Stimulated activated CD4-positive, alpha-beta T cell treated with anti-CD3 and anti-CD28 coated beads, TNF-alpha, amount 100 ng/mL, for 4 hours (primary cell): ENCODE data around the gene USP5.

ENCODE experiments used
- DNase-seq, 3 experiments: peaks; one replicate each; pipeline ENCODE4 v3.0.0-alpha.2; 2020; ENCODE audit warnings: low read depth in 3 of 3

The USP5 gene

DNA sequence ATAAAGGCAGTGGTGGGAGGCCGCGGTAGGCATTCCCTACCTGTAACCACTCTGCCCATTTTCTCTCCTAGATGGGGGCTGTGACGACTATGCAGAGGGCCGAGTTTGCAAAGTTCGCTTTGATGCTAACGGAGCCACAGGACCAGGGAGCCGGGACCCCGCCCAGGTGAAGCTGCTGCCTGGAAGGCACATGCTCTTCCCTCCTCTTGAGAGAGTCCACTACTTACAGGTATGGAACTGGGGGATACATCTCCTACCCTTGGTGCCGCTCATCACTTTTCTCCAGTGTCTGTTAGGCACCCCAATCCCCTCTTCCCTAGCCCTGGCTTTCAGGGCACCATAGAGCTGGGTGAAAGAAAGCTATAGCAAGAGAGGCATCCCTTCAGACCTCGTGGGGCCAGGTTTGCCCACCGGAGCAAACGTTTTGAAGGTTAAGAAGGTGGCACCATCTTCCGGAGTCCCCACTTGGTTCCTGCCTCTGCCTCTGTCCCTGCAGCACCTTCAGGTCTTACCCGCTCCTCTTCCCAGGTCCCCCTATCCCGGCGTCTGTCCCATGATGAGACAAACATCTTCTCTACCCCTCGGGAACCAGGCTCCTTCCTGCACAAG is 25.7 kb upstream of the USP5 start:
- no peak for DNase-seq

DNA sequence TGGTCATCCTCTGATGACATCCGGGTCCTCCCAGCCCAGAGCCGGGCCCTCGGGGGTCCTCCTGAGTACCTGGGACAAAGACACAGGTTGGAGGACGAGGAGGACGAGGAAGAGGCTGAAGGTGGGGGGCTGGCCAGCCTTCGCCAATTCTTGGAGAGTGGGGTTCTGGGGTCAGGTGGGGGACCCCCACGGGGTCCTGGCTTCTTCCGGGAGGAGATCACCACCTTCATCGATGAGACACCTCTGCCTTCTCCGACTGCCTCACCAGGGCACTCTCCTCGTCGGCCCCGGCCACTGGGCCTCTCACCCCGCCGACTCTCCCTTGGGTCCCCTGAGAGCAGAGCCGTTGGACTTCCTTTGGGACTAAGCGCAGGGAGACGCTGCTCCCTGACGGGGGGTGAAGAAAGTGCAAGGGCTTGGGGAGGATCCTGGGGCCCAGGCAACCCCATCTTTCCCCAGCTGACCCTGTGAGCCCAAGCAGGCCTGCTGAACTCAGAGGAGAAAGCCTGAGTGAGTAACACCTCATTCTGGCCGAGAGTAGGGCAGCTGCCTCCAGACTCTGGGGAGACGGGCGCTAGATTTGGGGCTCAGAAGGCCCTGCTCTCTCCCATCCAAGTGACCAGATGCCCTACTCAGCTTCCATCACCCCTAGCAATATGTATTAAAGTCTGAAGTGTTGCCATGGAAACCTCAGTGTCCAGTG is 25.1 kb upstream of the USP5 start:
- no peak for DNase-seq

DNA sequence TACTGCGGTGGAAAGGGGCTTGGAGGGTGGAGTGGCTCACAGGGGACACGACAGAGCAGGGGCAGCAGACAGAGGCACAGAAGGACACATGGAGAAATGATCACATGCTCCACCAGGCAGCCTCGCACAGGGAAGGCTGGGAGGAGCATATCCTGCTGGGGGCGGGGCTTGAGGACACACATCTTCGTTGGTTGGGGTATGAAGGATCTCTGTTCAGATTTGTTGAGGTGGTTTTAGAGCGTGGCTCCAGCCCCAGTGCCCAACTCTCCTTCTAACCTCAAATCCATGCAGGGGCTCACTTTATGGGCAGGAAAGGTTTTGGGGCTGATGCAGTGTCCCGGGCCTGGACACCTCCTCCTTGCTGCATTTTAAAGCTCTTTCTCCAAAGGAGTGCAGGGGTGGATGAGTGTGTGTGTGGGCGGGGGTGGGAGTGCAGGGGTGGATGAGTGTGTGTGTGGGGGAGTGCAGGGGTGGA is 24.5 kb upstream of the USP5 start:
- DNase-seq: peak in 2 of 3 experiments; percentile 17 to 26

DNA sequence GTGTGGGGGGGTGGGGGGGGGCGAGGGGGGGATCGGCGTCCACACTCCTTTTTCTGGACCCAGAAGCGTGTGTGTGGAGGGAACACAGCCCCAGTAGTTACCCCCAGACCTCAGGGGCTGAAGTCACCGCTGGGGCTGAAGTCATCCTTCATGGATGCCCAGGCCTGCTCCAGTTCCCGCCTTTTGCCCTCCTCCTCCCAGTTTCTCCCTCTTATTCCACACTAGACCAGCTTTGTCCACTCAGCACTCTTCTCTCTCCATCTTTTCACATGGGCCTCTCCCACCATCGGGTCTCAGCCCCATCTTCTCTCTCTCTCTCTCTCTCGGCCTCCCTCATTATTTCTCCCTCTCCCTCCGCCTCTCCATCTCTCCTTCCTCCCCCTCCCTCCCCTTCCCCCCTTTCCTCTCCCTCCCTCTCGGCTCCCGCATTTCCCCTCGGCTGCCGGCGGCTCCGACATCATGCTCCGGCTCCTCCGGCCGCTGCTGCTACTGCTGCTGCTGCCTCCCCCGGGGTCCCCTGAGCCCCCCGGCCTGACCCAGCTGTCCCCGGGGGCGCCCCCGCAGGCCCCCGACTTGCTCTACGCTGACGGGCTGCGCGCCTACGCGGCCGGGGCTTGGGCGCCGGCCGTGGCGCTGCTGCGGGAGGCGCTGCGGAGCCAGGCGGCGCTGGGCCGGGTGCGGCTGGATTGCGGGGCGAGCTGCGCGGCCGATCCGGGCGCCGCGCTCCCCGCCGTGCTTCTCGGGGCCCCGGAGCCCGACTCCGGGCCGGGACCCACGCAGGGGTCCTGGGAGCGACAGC is 23.8 kb upstream of the USP5 start, which contains the start of gene P3H3:
TSS of gene P3H3 (plus strand) at position 426 of the 799 bp plus-strand sequence. CDS start at position 460, 34 bp downstream.
- DNase-seq: no peak

DNA sequence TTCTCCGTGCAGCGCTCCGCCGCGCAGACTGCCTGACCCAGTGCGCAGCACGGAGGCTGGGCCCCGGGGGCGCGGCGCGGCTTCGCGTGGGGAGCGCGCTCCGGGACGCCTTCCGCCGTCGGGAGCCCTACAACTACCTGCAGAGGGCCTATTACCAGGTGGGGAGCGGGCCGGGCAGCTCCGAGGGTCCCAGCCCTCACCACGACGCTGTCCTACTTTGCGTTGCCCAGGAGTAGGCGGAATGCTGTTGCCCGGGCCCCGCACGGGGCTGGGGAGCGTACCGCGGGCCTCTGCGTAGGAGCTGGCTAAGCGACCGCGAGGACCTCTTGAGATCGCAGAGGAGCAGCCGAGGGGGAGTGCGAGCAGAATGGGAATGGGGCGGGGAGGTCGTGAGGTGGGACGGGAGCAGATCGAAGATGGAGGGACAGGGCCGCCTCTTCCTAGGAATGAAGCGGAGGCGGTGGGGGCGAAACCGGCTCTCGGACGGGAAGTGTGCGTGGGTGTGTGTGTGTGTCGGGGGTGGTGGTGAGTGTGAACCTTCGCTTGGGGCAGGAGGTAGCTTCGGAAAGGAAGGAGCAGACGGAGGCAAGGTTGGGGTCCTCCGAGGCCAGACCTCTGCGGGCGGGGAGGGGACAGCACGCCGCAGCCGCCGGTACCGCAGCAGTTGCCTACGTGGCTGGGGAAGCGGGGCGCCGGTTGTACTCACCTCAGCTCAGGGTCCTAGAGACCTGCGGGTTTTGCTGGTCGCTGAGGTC is 23.0 kb upstream of the USP5 start:
- DNase-seq: peak in 1 of 3 experiments; percentile 42

DNA sequence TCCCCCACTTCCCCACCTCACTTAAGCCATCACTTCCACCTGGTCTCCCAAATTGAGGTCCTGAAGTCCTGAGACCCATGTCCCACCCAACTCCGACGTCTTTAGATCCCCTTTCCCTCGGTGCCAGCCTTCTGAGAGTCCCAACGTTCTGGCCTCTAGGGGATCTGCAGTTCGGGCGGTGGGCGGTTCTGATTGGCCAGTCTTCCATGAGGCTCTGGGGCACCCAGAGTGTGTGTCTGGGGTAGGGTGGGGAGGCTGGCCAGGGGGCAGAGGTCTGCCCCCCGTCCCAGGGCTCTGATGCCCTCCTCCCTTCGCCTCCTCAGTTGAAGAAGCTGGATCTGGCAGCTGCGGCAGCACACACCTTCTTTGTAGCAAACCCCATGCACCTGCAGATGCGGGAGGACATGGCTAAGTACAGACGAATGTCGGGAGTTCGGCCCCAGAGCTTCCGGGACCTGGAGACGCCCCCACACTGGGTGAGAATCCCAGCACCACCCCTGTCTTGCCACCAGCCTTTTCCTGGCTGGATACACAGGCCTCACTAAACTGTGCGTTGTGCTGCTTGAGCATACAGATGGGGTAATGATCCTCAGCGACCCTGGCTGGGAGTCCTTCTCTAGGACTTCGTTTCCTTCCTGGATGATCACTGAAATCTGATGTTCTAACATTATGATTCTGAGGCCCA is 22.3 kb upstream of the USP5 start:
- DNase-seq: no peak

DNA sequence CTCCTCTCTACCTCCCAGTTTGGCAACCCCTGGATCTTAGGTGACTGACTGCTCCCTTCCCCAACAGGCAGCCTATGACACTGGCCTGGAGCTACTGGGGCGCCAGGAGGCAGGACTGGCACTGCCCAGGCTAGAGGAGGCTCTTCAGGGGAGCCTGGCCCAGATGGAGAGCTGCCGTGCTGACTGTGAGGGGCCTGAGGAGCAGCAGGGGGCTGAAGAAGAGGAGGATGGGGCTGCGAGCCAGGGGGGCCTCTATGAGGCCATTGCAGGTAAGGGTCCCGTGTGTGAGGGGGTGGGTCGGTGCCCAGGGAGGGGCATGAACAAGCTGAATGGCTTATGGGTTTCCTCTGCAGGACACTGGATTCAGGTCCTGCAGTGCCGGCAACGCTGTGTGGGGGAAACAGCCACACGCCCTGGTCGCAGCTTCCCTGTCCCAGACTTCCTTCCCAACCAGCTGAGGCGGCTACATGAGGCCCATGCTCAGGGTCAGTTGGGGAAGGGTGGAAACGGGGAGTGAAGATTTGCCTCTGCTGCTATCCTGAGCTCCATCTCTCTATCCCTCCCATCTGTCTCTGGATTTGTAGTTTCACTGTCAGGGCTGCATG is 21.6 kb upstream of the USP5 start:
- no peak for DNase-seq

DNA sequence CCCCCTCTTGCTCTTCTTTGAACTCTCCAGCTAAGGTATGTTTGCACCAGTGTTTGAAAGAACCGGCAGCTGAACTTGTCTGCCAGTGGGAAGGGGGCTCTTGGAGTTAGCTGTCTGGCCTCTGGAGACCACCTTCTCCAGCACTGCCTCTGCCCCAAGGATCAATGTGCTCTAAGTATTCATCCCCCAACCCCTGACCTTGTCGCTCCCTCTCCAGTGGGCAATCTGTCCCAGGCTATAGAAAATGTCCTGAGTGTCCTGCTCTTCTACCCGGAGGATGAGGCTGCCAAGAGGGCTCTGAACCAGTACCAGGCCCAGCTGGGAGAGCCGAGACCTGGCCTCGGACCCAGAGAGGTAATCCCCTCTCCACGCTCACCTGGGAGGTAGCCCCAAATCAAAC is 21.0 kb upstream of the USP5 start:
- no peak for DNase-seq

DNA sequence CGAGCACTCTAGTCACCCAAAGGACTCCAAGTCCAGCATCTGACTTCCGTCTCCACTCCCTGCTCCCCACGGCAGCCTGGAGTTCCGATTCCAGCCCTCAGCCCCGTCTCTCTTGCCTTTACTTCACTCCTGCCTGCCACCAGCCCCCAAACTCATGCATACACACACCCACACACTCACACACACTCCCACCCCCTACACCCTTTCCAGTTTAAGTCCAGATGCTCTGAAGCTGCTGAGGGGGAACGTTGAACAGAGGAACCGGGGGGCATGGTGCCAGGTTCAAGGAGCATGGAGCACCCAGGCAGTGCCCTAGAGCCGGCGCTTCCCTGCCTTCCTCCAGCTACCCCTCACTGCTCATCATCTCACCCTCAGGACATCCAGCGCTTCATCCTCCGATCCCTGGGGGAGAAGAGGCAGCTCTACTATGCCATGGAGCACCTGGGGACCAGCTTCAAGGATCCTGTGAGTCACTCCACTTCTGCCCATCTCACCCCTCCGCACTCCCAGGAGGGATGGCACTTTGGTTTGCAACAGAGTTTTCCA is 20.4 kb upstream of the USP5 start:
- DNase-seq: no peak

DNA sequence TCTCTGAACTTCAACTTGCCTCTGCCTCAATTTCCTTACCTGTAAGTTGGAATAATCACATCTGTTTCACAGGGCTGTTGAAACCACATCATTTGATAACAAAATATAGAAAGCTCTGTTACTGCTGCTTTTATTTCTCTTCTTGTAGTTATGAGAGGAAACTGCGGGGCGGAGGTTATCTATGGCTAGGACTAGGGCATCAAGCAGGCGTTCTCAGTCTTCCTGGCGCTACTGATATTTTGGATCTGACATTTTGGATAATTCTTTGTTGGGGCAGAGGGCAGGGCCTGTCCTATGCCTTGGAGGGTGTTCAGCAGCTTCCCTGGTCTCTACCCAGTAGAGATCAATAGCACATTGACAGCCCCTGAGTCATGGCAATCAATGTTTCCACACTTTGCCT is 19.8 kb upstream of the USP5 start:
- DNase-seq: no peak

DNA sequence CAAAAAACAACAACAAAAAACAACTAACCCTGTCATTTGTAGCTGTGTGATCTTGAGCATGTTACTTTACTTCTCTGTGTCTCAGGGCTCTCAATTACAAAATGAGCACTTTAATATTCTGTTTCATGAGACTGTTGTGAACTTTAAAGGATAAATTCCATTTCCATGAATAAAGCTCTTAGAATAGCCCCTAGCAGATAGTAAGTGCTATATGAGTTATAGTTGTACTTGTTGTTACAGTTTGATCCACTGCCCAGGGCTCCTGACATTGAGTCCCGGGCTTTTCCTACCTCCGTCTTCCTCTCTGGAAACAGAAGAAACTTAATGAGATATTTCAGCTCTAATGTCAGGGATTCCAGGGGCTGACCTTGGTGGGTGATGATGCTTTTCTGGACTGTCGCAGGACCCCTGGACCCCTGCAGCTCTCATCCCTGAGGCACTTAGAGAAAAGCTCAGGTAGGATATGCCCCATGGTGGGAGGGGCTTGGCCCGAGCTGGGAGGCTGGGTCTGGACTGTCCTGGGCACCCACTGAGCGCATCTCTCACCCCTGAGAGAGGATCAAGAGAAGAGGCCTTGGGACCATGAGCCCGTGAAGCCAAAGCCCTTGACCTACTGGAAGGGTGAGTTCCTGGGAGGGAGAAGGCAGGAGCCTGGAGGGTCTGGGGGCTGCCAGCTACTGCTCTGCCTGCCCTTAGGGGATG is 18.6 kb upstream of the USP5 start:
- DNase-seq: no peak

DNA sequence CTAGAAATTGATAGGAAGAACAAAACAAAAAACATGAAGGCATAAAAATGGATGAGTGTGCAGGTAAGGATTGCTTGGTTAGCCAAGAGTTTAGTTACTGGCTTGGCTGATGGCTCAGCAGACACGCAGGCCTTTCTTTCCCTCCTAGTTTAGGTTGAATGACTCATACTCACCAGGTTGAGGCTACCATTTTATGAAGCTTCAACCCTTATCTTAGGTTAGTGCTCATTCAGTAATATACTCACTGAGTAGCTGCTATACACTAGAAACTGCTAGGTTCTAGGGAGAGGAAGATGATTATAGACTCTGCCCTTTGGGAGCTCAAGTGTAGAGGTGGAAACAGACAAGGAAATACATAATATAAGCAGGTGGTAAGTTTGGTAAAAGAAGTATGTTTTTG is 17.7 kb upstream of the USP5 start:
- no peak for DNase-seq

DNA sequence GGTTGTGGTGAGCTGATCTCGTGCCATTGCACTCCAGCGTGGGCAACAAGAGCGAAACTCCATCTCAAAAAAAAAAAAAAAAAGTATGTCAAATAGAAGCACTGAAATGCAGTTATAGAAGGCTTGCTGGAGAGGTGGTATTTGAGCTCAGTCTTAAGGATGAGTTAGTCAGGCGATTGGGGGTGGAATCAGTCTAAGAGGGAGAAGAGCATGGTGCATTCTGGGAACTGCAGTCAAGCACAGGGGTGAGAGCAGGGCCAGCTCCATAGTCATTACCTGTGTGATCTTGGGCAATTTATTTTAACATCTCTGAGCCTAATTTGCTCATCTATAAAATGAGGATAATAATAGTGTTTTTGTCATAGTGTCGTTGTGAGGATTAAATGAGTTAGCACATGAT is 17.1 kb upstream of the USP5 start:
- no peak for DNase-seq

DNA sequence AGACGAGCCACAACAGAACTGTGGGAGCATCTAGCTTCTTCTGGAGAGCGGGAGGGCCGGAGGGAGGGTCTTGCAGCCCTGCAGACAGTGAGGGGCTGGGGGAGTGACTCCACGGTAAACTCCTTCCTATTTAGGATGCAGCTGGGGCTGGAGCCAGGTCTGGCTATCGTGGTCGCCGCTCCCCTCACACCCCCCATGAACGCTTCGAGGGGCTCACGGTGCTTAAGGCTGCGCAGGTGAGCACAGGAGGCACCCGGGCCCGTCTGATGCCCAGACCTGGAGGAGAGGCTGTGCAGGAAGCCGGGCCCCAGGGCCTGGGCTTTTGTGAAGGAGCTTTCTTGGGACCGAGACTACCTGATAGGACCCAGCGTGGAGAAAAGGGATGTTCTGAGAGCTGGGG is 15.1 kb upstream of the USP5 start:
- no peak for DNase-seq

DNA sequence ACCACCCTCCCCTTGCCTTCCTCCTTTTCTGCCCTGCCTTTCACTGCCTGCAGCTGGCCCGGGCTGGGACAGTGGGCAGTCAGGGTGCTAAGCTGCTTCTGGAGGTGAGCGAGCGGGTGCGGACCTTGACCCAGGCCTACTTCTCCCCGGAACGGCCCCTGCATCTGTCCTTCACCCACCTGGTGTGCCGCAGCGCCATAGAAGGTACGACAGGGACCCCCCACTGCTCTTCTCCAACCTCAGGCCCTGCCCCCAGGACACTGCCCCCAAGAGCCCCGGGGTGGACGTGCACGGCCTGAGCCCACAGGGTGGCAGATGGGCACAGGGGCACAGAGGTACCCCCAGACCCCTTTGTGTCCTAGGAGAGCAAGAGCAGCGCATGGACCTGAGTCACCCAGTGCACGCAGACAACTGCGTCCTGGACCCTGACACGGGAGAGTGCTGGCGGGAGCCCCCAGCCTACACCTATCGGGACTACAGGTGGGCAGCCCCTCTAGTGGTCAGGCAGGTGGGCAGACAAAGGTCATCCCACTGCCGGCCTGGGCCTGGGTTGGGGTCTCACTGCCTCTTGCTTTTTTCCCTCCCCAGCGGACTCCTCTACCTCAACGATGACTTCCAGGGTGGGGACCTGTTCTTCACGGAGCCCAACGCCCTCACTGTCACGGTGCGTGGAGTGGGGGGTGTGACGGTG is 14.4 kb upstream of the USP5 start:
- no peak for DNase-seq

DNA sequence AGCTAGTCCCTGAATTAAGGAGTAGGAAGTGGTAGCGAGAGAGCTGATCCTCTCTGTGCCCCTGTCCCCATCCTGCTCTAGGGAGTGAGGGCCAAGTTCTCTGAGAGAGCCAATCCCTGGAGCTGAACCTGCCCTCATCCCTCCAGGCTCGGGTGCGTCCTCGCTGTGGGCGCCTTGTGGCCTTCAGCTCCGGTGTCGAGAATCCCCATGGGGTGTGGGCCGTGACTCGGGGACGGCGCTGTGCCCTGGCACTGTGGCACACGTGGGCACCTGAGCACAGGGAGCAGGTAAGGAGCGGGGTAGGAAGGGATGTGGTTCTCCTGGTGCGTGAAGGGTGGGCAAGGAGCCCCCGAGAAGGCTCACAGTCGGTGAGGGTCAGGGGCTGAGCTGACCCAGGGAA is 13.1 kb upstream of the USP5 start:
- DNase-seq: no peak

DNA sequence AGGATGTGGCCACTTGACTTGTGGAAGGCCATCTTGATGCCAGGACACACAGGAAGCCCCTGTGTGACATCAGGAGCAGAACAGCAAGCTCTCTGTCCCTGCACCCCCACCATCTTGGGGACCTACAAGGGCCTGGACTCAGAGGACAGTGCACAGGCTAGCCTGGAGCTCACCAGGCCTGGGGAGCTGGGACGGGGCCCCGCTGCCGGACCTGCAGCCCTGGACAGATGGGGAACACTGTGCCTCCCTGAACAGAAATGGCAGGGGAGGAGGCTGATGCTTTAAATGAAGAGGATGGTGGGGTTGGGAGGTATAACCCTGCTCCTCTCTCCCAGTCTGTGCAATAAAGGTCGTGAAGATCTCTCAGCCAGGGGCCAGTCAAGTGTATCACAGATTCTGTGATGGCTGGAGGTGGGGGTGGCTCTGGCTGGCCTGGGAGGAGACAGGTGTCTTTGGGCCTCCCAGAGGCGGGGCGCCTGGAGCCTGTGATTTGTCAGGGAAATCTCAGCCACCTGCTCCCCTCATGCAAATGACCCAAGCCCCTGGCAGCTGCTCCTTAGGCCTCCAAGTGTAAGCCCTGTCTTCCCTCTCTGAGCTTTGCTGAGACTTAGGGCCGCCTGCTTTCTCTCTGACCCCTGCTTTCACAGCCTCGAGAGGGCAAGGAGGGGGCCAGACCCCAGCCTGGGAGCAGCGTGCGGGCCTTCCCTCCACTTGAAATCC is 12.3 kb upstream of the USP5 start:
- DNase-seq: no peak

DNA sequence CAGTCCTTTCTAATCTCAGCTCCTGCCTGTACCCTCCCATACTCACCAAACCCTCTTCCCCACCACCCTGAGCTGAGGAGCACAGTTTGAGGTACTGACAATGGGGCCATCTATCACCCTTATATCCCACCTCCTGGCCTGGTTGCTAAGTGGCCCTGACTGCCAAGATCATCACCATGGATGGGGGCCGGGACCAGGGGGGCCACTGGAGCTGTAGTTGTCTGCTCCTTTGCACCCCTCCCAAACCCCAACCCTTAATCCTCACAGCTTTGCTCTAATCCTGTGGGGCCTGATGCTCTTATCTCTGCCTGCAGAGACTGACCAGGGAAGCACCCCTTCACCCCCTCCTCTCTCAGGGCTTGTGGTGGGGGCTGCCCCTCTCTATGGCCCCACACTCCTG is 11.6 kb upstream of the USP5 start:
- DNase-seq: no peak
